Thymus (tissue), 14 donors: ENCODE data around the gene MINDY4B. TPM values are rescaled to one million over a fixed set of nuclear protein-coding genes. Genes with fewer than 3 reads are reported as not detected.

ENCODE experiments used
- DNase-seq, 9 donors: peaks; one replicate each; pipeline ENCODE4 v3.0.0-alpha.2; 2013; ENCODE audit warnings: low spot score in 9 of 9, low read depth in 6 of 9, missing footprints in 1 of 9
- H3K27ac ChIP-seq, 2 donors: one replicate each; pipeline ENCODE4 v1.5.1; 2013; ENCODE audit warnings: control low read depth in 1 of 2, low read depth in 1 of 2, low read length in 1 of 2, mild to moderate bottlenecking in 1 of 2, moderate library complexity in 1 of 2
- H3K27me3 ChIP-seq, 2 donors: one replicate each; pipeline ENCODE4 v1.5.1; 2013; ENCODE audit warnings: low read length in 1 of 2; ENCODE audit not compliant: control insufficient read depth in 2 of 2, insufficient read depth in 1 of 2
- H3K36me3 ChIP-seq, 2 donors: one replicate each; pipeline ENCODE4 v1.5.1; 2013; ENCODE audit warnings: low read length in 1 of 2, mild to moderate bottlenecking in 1 of 2, moderate library complexity in 1 of 2; ENCODE audit not compliant: control insufficient read depth in 2 of 2, insufficient read depth in 2 of 2
- H3K4me1 ChIP-seq, 2 donors: one replicate each; pipeline ENCODE4 v1.5.1; 2013; ENCODE audit warnings: low read length in 2 of 2; ENCODE audit not compliant: control insufficient read depth in 2 of 2, insufficient read depth in 2 of 2
- H3K4me3 ChIP-seq, 2 donors: one replicate each; pipeline ENCODE4 v1.5.1; 2013; ENCODE audit warnings: low read length in 2 of 2, control low read depth in 1 of 2, mild to moderate bottlenecking in 1 of 2
- H3K9me3 ChIP-seq, 2 donors: one replicate each; pipeline ENCODE4 v1.5.1; 2013; ENCODE audit warnings: low read length in 1 of 2, mild to moderate bottlenecking in 1 of 2; ENCODE audit not compliant: control insufficient read depth in 2 of 2, insufficient read depth in 1 of 2
- WGBS: extraction: QIAGEN DNeasy Blood & Tissue Kit; methylation state at CpG from one replicate; pipeline ENCODE4 v1.1.7; 2013; 5-methylcytosine and 5-hydroxymethylcytosine counted together
- long read RNA-seq, 10 donors: transcript quantifications; one replicate each; lab custom pipeline, GENCODE V29; 2026
- polyA plus RNA-seq: library from polyadenylated mRNA; stranded (reverse); fragments of 200-250 nt; gene quantifications from one replicate; pipeline ENCODE4 v1.2.3, GENCODE V29; 2013
- total RNA-seq: library from RNA; stranded (reverse); fragments of 120-200 nt; gene quantifications from one replicate; pipeline ENCODE4 v1.2.4, GENCODE V29; 2013
- donor health status: healthy.

Gene MINDY4B
- total RNA-seq: 0.19 TPM
- polyA plus RNA-seq: not detected
- long read RNA-seq, donor 1: 0 reads
- long read RNA-seq, donor 2: 0 reads
- long read RNA-seq, donor 3: 0 reads
- long read RNA-seq, donor 4: 0 reads
- long read RNA-seq, donor 5: 0 reads
- long read RNA-seq, donor 6: 0 reads
- long read RNA-seq, donor 7: 0 reads
- long read RNA-seq, donor 8: 0 reads
- long read RNA-seq, donor 9: 0 reads
- long read RNA-seq, donor 10: 0 reads

- Histone ChIP-seq H3K36me3 (no peaks in the 10 kb centered on the region), H3K27ac (no peak within 1 kb of the TSS), H3K4me3 (no peak within 1 kb of the TSS), H3K27me3 (no peaks in the 10 kb centered on the region), H3K4me1 (no peaks in the 10 kb centered on the region), H3K9me3 (no peaks in the 10 kb centered on the region)
- 68% methylated on average over 4 of the region's 4 CpGs for WGBS
- DNase-seq: no peak
These were observed at the start of gene MINDY4B for GRCh38 chr3:150905339-150905738. Gene MINDY4B (minus strand): TSS chr3:150905439. CDS start chr3:150905439, 0 bp downstream.

DNA sequence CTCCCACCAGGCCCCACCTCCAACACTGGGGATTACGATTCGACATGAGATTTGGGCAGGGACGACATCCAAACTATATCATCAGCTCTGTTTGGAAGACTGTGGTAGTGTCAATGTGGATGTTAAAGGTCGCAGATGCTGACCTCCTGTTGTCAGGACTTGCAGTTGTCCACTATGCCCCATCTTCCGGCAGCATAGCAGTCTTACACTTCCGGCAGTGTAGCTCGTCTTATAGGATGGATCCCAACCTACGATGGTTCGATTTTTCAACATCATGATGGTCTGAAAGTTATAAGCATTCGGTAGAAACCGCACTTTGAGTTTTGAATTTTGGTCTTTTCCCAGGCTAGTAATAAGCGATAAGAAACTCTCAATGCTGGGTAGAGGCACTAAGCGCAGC is 46.7 kb upstream of the MINDY4B start:
- Histone ChIP-seq H3K36me3 (no peaks in the 10 kb centered on the region), H3K4me1 (no peaks in the 10 kb centered on the region), H3K4me3 (no peak overlapping the region), H3K27ac (no peak overlapping the region), H3K9me3 (no peaks in the 10 kb centered on the region), H3K27me3 (no peaks in the 10 kb centered on the region)
- DNase-seq: no peak
- 95% methylated on average over 13 of the region's 13 CpGs for WGBS

DNA sequence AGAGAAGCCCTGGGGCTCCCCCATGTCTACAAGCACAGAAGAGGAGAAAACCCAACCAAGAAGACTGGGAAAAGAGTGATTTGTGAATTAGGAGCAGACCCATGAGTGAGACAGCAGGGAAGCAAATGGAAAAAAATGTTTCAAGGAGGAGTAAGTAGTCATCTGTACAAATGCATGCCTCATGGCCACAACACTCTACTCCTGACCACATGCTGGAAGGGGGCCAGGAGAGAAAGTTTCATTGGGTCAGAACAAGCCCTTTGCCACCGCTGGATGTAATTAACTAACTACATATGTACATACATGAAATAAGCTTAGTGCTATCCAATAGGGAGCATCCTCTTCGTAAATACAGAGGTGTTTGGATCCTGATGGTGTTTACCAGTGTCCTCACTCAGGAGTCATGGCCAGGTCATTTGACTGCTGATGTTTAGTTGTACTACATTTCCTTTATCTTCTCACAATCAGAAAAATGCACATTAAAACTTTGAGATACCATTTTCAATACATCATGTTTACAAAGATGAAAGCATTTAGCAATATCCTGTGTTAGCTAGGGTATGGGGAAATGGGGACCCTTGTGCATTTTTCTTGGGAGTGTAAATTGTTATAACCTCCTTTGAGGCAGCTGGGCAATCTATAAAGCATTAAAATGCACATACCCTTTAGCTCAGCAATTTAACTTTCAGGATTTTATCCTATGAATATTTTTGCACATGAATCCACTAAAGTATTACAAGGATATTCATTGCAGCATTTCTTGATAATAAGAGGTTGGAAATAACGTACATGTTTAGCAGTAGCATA is 40.2 kb upstream of the MINDY4B start:
- 81% methylated on average over 3 of the region's 3 CpGs for whole genome bisulfite sequencing
- no peak overlapping the region for H3K27ac ChIP-seq
- no peak overlapping the region for H3K4me3 ChIP-seq
- no peaks in the 10 kb centered on the region for H3K27me3 ChIP-seq
- no peaks in the 10 kb centered on the region for H3K4me1 ChIP-seq
- no peaks in the 10 kb centered on the region for H3K9me3 ChIP-seq
- H3K36me3 ChIP-seq: no peaks in the 10 kb centered on the region
- no peak for DNase-seq

DNA sequence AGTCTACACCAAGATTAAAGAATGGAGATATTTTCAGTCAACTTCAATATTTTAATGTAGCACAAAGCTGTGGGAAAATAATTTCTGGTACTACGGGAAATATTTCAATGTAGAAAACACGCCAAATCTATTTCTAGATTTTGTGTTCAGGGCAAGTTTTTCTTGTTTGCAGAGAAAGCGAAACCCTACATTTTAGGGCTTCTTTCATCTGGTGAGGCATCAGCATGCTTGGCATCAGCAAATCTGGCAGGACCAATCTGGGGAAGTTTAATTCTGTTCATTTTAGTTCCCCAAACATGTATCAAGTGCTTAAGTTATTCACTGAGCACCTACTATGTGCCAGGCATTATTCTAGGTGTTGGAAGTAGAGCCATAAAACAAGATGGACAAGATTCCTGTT is 37.0 kb upstream of the MINDY4B start:
- WGBS: 98% methylated on average over 3 of the region's 3 CpGs
- Histone ChIP-seq H3K36me3 (no peaks in the 10 kb centered on the region), H3K4me1 (no peaks in the 10 kb centered on the region), H3K27me3 (no peaks in the 10 kb centered on the region), H3K9me3 (no peaks in the 10 kb centered on the region), H3K4me3 (no peak overlapping the region), H3K27ac (no peak overlapping the region)
- DNase-seq: no peak

- Histone ChIP-seq H3K4me1 (no peaks in the 10 kb centered on the region), H3K9me3 (no peaks in the 10 kb centered on the region), H3K27ac (no peak overlapping the region), H3K4me3 (no peak overlapping the region), H3K36me3 (no peaks in the 10 kb centered on the region), H3K27me3 (no peaks in the 10 kb centered on the region)
- no peak for DNase-seq
- WGBS: 90% methylated on average over 2 of the region's 2 CpGs
These were observed 31.5 kb upstream of the MINDY4B start for GRCh38 chr3:150936693-150937092.

DNA sequence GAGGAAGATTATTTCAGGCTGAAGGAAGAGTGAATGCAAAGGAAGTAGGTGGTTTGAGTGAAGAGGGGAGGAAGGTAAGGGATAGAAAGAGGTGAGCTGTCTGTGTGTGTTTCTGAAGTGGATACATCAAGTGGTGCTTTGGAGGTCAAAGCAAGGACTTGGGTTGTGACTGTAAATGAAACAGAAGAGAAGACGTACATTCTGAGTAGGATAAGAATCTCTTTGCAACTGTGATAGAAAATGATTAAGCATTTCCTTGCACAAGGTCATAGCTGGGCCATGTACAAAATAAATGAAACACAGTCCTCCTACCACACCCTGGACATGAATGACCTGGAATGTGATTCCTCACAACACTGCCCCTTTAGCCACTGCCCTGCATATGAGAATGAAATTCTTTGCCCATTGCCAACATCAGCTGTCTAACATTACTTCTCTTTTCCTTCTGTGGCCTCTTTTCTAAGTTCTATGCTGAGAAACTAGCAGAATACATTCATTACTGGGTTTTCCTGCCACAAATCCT is 28.3 kb upstream of the MINDY4B start:
- H3K36me3 ChIP-seq: no peaks in the 10 kb centered on the region
- WGBS: 45% methylated on average over 1 of the region's 1 CpG
- no peaks in the 10 kb centered on the region for H3K9me3 ChIP-seq

GRCh38 chr3:150931745-150932144 is 26.5 kb upstream of the MINDY4B start:
- no peaks in the 10 kb centered on the region for H3K9me3 ChIP-seq
- no peaks in the 10 kb centered on the region for H3K27me3 ChIP-seq
- H3K27ac ChIP-seq: no peak overlapping the region
- H3K36me3 ChIP-seq: no peaks in the 10 kb centered on the region
- DNase-seq: no peak
- WGBS: 98% methylated on average over 1 of the region's 1 CpG
- H3K4me3 ChIP-seq: no peak overlapping the region
- no peaks in the 10 kb centered on the region for H3K4me1 ChIP-seq

More for the DNA sequence above, 28.3 kb upstream of the MINDY4B start:
- H3K27ac ChIP-seq: no peak overlapping the region
- H3K4me1 ChIP-seq: no peaks in the 10 kb centered on the region
- H3K27me3 ChIP-seq: no peaks in the 10 kb centered on the region
- no peak overlapping the region for H3K4me3 ChIP-seq
- DNase-seq: no peak

GRCh38 chr3:150930839-150931238 is 25.6 kb upstream of the MINDY4B start:
- Histone ChIP-seq H3K36me3 (no peaks in the 10 kb centered on the region), H3K27me3 (no peaks in the 10 kb centered on the region), H3K27ac (no peak overlapping the region), H3K9me3 (no peaks in the 10 kb centered on the region), H3K4me1 (peaks cover 0 to 2% of the 10 kb centered on the region in 2 donors), H3K4me3 (no peak overlapping the region)
- WGBS: 84% methylated on average over 3 of the region's 3 CpGs
- DNase-seq: no peak

DNA sequence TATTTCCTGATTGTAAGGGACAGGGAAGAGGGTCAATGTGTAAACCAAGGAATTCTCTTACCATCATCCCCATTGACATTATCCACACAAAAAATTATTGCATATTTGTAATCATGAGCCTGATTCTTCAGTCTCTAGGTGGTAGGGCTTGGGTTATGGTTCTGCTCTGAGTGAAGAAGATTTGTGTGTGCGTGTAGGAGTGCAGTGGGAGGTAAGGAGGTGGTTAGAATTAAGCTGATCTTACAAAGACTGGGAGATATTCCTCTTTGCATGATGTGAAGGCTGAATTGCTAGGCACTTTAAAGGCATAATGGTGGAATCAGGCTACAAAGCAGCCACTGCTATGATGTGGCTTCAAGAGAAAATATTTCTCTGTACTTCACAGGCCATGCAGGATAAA is 23.0 kb upstream of the MINDY4B start:
- Histone ChIP-seq H3K27ac (no peak overlapping the region), H3K4me1 (peaks cover 0 to 4% of the 10 kb centered on the region in 2 donors), H3K27me3 (no peaks in the 10 kb centered on the region), H3K36me3 (no peaks in the 10 kb centered on the region), H3K4me3 (no peak overlapping the region), H3K9me3 (no peaks in the 10 kb centered on the region)
- 95% methylated on average over 1 of the region's 1 CpG for WGBS
- DNase-seq: no peak
